Cardiac muscle cell (in vitro differentiated cells and primary cell): Measurements from ENCODE around the gene DDX3X. TPM values are rescaled to one million over a fixed set of nuclear protein-coding genes. Genes with fewer than 3 reads are reported as not detected.
"Not testable (repeated sequence)": the region's sequence is repeated elsewhere in the genome, so short reads cannot be mapped to it uniquely, and the experiment has no call there.

Source experiments
- DNase-seq, 2 donors: peaks; one replicate each; pipeline versions ENCODE4 v3.0.0 to v3.0.0-alpha.2; 2010 to 2017; ENCODE audit warnings: low read depth in 1 of 2, low spot score in 1 of 2
- H3K27ac ChIP-seq: fragments of 200-600 bp; sonication (generic); 2 replicates; pipeline ENCODE4 v1.5.1; 2016
- H3K27me3 ChIP-seq: fragments of 200-600 bp; sonication (generic); 2 replicates; pipeline ENCODE4 v1.6.0; 2016; ENCODE audit warnings: control low read depth
- H3K36me3 ChIP-seq: fragments of 200-600 bp; sonication (generic); 2 replicates; pipeline ENCODE4 v1.5.1; 2016; ENCODE audit warnings: control low read depth
- H3K4me1 ChIP-seq: fragments of 200-600 bp; sonication (generic); 2 replicates; pipeline ENCODE4 v1.8.1; 2017; ENCODE audit warnings: low read depth, mild to moderate bottlenecking, mixed run types
- H3K4me3 ChIP-seq: fragments of 200-600 bp; sonication (generic); 2 replicates; pipeline ENCODE4 v1.5.1; 2016; ENCODE audit warnings: mild to moderate bottlenecking
- H3K9me3 ChIP-seq: fragments of 200-600 bp; sonication (generic); 2 replicates; pipeline ENCODE4 v1.5.1; 2017; ENCODE audit warnings: low read depth, mild to moderate bottlenecking, control low read depth
- CTCF ChIP-seq: IDR thresholded peaks from 2 replicates; pipeline ENCODE4 v1.5.1; 2012; ENCODE audit warnings: low read depth, mild to moderate bottlenecking, low read length
- polyA plus RNA-seq: library from polyadenylated mRNA; unstranded; fragments of >200 nt; fragmentation: Nextera tagmentation; extraction: Ambion mirVana; gene quantifications from 2 replicates; pipeline ENCODE4 v1.2.1, GENCODE V29; 2016
- total RNA-seq: library from RNA; depleted of rRNA; stranded (reverse); fragments of >200 nt; gene quantifications from 2 replicates; pipeline ENCODE4 v1.2.3, GENCODE V29; 2016

The DDX3X gene
- total and polyA plus RNA-seq, 2 experiments from 2014 or later, result 95.5 to 140 TPM

DNA sequence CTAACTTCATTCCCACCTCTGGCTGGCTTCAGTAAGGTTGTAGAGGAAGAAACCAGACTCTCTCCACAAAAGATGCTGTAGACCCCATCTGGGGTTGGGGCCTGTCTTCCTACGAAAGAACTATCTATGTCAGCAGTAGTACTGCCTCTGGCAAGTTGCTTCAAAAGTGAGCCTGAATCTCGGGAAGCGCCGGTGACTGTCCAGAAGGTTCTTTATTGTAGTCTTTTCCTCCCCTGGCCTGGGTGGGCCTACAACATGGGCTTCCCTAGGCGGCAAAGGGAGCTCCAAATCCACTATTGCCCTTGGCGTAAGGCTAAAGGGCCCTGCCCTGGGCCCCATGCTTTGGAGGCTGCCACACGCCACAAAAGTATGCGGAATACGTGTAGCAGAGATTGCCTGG is 74.6 kb downstream of the DDX3X start:
- no peak for DNase-seq
- no peak overlapping the region for H3K4me3 ChIP-seq
- H3K36me3 ChIP-seq, result no peaks in the 10 kb centered on the region

GRCh38 chrX:41409006-41409405 is 75.0 kb downstream of the DDX3X start:
- Histone ChIP-seq H3K27me3 (no peaks in the 10 kb centered on the region), H3K4me1 (no peaks in the 10 kb centered on the region), H3K9me3 (no peaks in the 10 kb centered on the region), H3K36me3 (no peaks in the 10 kb centered on the region), H3K27ac (no peak overlapping the region), H3K4me3 (no peak overlapping the region)
- peak in 1 of 2 donors; percentile 27 for DNase-seq
- no peak for TF ChIP-seq CTCF

More for the DNA sequence above, 74.6 kb downstream of the DDX3X start:
- Histone ChIP-seq H3K4me1 (no peaks in the 10 kb centered on the region), H3K27ac (no peak overlapping the region), H3K9me3 (no peaks in the 10 kb centered on the region), H3K27me3 (no peaks in the 10 kb centered on the region)
- no peak for TF ChIP-seq CTCF

GRCh38 chrX:41411222-41411621 is 77.3 kb downstream of the DDX3X start:
- not testable (repeated sequence) for H3K36me3 ChIP-seq, H3K27ac ChIP-seq, H3K27me3 ChIP-seq, DNase-seq, H3K4me3 ChIP-seq, H3K4me1 ChIP-seq, H3K9me3 ChIP-seq

- no peak overlapping the region for H3K27ac ChIP-seq
- H3K27me3 ChIP-seq, result no peaks in the 10 kb centered on the region
- H3K36me3 ChIP-seq, result no peaks in the 10 kb centered on the region
- no peaks in the 10 kb centered on the region for H3K4me1 ChIP-seq
- no peak for DNase-seq
- no peak for TF ChIP-seq CTCF
- no peaks in the 10 kb centered on the region for H3K9me3 ChIP-seq
- no peak overlapping the region for H3K4me3 ChIP-seq
These were observed 78.5 kb downstream of the DDX3X start for GRCh38 chrX:41412261-41413081.

Other genes with a start within 250 kb of the DDX3X start
- 72.4 and 95.6 TPM in 2 replicates for gene USP9X, start 248.7 kb upstream of the DDX3X start, total RNA-seq
- gene USP9X, start 248.7 kb upstream of the DDX3X start, polyA plus RNA-seq, result 43.1 and 62.4 TPM in 2 replicates
- gene NYX, start 113.2 kb downstream of the DDX3X start, total RNA-seq, result 0.07 and 0.09 TPM in 2 replicates
- gene NYX, start 113.2 kb downstream of the DDX3X start, polyA plus RNA-seq, result 0.26 TPM in 1 of 2 replicates, not detected in the other